ENCODE measurements around the gene ZNF467. TPM values are rescaled to one million over a fixed set of nuclear protein-coding genes. Genes with fewer than 3 reads are reported as not detected.

The ZNF467 gene, protein sequence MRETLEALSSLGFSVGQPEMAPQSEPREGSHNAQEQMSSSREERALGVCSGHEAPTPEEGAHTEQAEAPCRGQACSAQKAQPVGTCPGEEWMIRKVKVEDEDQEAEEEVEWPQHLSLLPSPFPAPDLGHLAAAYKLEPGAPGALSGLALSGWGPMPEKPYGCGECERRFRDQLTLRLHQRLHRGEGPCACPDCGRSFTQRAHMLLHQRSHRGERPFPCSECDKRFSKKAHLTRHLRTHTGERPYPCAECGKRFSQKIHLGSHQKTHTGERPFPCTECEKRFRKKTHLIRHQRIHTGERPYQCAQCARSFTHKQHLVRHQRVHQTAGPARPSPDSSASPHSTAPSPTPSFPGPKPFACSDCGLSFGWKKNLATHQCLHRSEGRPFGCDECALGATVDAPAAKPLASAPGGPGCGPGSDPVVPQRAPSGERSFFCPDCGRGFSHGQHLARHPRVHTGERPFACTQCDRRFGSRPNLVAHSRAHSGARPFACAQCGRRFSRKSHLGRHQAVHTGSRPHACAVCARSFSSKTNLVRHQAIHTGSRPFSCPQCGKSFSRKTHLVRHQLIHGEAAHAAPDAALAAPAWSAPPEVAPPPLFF
- total RNA-seq (1 to 10 TPM; 2.2 to 7.3 (median 4.6) TPM), polyA plus RNA-seq (10 to 100 TPM in 1 of 2 donors, 1 to 10 TPM in 1; 5.7 to 10.5 TPM)
- long read RNA-seq, donor 1, partial matches to known transcripts = 0 of 2 reads
- long read RNA-seq, donor 1, other reads (novel, unspliced or antisense) = 2 of 2 reads
- long read RNA-seq, donor 2, partial matches to known transcripts = 0 of 10 reads
- long read RNA-seq, donor 2, other reads (novel, unspliced or antisense) = 6 of 10 reads
- long read RNA-seq, donor 3, partial matches to known transcripts = 0 of 16 reads
- long read RNA-seq, donor 3, other reads (novel, unspliced or antisense) = 16 of 16 reads

DNA sequence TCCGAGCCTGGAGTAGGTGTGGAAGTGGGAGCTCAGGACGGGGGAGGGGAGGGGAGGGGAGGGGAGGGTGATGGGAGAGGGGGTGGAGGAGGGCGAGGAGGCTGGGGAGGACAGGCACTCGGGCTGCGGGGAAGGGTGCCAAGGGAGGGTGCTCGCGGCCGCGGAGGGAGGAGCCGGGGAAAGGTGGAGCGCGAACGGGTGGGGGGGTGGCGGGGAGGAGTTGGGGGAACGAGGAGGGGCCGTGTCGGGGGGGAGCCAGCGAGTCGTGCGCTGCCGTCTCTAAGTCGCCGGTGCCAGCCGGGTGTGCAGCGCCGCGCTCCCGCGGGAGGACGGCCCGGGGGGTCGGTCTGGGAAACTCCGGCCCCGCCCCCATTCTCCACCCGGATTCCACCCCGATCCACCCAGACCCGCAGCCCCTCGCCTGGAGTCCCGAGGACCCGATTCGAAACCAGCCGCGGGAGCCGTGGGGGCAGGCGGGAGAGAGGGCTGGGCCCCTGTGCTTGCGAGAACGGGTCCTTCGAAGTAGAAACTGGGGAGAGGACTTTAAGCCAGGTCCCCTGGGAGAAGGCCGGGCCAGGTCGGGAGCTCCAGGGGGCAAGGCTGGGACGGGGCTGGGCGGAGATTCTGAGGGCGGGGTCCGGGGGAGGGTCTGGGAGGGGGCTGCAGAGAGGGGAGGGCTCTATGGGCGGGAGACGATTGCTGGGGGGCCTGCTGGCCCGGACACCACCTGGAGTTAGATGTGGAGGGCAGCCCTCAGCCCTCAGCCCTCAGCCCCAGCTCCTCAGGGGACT lies at the start of gene ZNF467:
TSS of gene ZNF467 (minus strand) at position 143 of the 791 bp plus-strand sequence. CDS start 2,556 bp downstream, outside the sequence.
- TF ChIP-seq, protein P1, sequence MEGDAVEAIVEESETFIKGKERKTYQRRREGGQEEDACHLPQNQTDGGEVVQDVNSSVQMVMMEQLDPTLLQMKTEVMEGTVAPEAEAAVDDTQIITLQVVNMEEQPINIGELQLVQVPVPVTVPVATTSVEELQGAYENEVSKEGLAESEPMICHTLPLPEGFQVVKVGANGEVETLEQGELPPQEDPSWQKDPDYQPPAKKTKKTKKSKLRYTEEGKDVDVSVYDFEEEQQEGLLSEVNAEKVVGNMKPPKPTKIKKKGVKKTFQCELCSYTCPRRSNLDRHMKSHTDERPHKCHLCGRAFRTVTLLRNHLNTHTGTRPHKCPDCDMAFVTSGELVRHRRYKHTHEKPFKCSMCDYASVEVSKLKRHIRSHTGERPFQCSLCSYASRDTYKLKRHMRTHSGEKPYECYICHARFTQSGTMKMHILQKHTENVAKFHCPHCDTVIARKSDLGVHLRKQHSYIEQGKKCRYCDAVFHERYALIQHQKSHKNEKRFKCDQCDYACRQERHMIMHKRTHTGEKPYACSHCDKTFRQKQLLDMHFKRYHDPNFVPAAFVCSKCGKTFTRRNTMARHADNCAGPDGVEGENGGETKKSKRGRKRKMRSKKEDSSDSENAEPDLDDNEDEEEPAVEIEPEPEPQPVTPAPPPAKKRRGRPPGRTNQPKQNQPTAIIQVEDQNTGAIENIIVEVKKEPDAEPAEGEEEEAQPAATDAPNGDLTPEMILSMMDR (IDR thresholded peaks at IDR 0.05) = no peak
- peak in 6 of 8 donors; percentile 0 to 13 (median 4) for ATAC-seq
- peaks cover 7 to 50% (median 43%) of the 10 kb centered on the region in 9 donors for H3K4me1 ChIP-seq
- DNase-seq = peak; percentile 83 to 85
- H3K4me3 ChIP-seq = peak within 1 kb of the TSS; percentile 36 to 74 (median 63)
- H3K27ac ChIP-seq = peak within 1 kb of the TSS; percentile 46 to 89 (median 78)
- intact Hi-C loops (cut with DNase I) = loop anchor here in 2 of 10 donors (2.0 to 5.0 kb wide), 2 partner anchors 56 to 65 kb away; partner anchors contain the start of gene ZNF862 (in 1 of the 2)
- 2% methylated on average over 49 to 57 of the region's 57 CpGs for WGBS, 2 donors
- no peaks in the 10 kb centered on the region for H3K9me3 ChIP-seq
- H3K27me3 ChIP-seq = no peaks in the 10 kb centered on the region
- peaks cover 0 to 20% (median 0%) of the 10 kb centered on the region in 9 donors for H3K36me3 ChIP-seq

DNA sequence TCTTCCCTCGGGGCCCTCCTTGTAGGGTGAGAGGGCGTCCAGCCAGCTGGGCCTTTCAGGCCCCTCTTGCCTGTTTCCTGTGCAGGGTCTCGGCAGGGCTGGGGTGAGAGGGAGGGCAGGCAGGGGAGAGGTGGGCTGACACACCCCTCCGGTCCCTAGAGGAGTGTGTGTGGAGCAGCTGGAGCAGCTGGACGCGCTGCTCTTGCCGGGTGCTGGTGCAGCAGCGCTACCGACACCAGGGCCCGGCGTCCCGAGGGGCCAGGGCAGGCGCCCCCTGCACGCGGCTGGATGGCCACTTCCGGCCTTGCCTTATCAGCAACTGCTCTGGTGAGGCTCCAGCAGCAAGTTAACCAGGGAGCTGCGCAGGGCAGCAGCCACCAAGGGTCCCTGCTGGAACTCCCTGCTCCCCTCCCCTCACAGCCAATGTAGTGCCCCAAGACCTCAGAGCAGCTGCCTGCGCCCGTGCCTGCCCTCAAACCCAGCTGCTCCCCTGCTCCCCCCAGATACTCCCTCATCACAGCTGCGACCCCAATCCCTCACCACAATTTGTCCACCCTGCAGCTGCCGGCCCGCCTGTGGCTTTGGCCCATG lies 49.1 kb upstream of the ZNF467 start:
- intact Hi-C loops (cut with DNase I) = no loop called here

DNA sequence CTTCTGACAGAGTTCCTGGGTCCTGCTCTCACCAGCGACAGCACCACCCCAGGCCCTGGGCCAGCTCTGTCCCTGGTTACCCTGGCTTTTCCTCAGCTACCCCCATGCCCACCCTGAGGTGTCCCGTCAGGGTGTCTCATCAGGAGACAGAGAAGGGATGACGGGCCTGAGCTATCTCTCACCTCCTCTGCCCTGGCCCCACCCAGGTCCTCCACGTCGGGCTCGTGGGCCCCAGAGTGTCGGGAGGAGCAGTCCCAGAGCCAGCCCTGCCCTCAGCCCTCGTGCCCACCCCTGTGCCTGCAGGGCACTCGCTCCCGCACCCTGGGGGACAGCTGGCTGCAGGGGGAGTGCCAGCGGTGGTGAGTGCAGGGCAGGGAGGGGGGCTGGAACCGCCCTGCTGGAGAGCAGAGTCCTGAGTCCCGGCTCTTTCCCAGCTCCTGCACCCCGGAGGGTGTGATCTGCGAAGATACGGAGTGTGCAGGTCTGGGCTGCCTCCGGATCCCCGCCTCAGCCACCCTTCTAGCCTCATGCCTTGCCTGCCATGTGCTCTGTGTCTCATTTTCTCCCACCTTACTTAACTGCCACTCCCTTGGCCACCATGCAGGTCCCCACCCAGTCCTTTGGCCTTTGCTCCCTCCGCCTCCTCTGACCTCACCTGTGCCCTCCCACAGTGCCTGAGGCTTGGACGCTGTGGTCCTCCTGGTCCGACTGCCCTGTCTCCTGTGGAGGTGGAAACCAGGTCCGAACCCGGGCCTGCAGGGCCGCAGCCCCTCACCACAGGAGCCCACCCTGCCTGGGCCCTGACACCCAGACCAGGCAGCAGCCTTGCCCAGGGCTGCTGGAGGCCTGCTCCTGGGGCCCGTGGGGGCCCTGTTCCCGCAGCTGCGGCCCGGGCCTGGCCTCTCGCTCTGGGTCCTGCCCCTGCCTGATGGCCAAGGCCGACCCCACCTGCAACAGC lies 48.1 kb upstream of the ZNF467 start:
- Histone ChIP-seq H3K27ac (no peak overlapping the region), H3K4me1 (no peaks in the 10 kb centered on the region), H3K36me3 (no peaks in the 10 kb centered on the region), H3K4me3 (no peak overlapping the region), H3K9me3 (no peaks in the 10 kb centered on the region), H3K27me3 (peaks cover 0 to 4% (median 0%) of the 10 kb centered on the region in 7 donors)
- TF ChIP-seq, protein P1 (IDR thresholded peaks at IDR 0.05) = no peak
- ATAC-seq (no peak), DNase-seq (peak in 1 of 2 donors; percentile 6)
- 89 to 92% methylated on average over 30 of the region's 30 CpGs for WGBS, 2 donors
- intact Hi-C loops (cut with DNase I) = no loop called here

More for the DNA sequence above, 49.1 kb upstream of the ZNF467 start:
- no peaks in the 10 kb centered on the region for H3K4me1 ChIP-seq
- WGBS, 2 donors = 42 to 50% methylated on average over 21 to 22 of the region's 22 CpGs
- H3K9me3 ChIP-seq = no peaks in the 10 kb centered on the region
- H3K4me3 ChIP-seq = no peak overlapping the region
- no peak overlapping the region for H3K27ac ChIP-seq
- ATAC-seq = peak in 1 of 8 donors; percentile 19
- H3K27me3 ChIP-seq = peaks cover 0 to 1% (median 0%) of the 10 kb centered on the region in 7 donors
- TF ChIP-seq, protein P1 (IDR thresholded peaks at IDR 0.05) = no peak
- H3K36me3 ChIP-seq = no peaks in the 10 kb centered on the region
- DNase-seq = peak in 1 of 2 donors; percentile 8
